GM19395 (cell line): Measurements from ENCODE around the gene LRRC18.

Experiments used
- ATAC-seq: cut with Tn5 transposase; IDR thresholded peaks from one replicate; pipeline ENCODE4 v1.9.1; 2021; ENCODE audit warnings: mild to moderate bottlenecking, moderate library complexity; ENCODE audit not compliant: unreplicated experiment

The LRRC18 gene

DNA sequence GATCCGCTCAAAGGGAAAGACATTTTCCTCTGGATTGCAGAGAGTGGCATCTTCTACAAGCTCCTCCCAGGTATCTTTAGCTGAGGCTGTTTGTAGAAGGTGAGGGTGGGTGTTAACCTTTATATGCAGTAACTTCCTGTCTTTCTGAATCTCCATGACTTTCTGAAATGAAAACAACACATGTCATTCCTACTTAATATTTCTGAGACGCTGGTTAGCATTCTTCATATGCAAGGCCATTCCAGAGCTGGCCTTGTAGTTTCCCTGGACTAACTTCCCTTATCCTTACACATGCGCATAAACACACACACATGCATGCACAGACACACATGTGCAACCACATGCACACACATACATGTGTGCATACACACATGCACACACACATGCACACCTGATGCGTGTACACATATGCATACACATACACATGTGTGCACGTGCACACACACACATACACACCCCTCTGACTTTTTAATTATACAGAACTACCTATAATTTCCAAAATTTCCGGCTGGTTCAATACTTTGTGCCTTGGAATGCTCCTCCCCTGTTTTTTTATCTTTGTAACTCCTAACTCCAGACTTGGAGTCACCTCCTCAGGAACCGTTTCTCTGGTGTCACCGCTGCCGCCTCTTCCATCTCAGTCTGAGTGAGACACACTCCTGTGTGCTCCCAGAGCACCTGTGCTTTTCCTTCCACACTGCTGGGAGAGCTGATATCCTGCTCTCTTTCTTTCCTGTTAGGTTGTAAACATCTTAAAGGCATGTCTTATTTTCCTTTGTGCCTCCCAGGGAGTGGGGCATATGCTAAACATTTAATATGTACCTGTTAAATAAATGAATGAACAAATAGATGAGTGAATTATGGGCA is 55.2 kb downstream of the LRRC18 start:
- no peak for ATAC-seq

DNA sequence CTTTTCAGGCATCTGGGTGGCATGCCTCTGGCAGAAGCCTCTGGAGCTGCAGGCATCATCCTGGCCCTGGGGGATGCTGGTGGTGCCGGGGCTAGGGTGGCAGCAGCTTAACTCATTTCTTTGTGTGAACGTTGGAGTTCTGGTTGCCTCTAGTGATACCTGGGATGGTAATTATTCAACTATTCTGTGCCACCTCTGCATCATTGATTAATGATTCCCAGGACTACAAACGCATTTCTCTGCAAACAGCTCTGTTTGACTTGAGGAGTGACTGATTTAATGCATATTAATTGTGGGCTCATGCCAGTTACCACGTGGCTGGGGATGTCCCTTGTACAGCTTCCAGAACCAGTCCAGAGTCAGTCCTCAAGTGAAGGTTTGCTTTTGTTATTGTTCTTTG is 55.9 kb downstream of the LRRC18 start:
- no peak for ATAC-seq

DNA sequence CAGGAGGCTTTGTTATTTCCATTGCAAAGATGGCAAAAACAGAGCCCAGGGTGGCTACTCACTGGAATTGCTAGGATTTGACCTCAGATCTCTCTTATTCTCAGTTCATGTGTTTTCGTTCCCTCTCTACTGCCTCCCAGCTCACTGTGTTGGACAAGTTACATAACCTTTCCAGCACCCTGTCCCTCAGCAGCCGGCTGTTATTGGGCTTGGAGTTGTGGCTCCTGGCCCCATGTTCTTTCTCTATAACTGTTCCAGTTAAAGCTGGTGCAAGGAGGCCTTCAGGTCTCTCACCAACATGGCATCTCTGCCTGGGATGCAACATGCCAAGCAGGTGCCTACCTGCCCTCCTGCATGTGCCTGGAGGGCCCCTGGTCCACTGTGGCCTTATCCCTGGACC is 56.8 kb downstream of the LRRC18 start:
- no peak for ATAC-seq

DNA sequence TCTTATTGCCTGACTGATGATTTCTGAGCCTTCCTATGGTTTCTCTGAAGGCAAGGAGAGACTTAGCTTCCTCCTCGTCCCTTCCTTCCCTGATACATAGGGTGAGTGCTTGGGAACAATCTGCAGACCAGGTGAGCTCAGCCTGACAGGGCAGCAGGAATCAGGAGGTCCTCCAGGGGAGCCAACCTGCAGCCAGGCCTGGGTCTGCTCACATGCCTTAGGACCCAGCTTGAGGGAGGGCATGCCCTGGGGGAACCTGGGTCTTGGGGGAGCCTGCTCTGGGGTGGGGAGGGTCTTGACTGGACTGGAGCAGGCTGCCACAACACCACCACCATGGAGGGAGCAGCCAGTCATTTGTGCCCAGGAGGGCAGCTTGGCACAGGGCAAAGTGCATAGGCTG is 57.7 kb downstream of the LRRC18 start:
- no peak for ATAC-seq

DNA sequence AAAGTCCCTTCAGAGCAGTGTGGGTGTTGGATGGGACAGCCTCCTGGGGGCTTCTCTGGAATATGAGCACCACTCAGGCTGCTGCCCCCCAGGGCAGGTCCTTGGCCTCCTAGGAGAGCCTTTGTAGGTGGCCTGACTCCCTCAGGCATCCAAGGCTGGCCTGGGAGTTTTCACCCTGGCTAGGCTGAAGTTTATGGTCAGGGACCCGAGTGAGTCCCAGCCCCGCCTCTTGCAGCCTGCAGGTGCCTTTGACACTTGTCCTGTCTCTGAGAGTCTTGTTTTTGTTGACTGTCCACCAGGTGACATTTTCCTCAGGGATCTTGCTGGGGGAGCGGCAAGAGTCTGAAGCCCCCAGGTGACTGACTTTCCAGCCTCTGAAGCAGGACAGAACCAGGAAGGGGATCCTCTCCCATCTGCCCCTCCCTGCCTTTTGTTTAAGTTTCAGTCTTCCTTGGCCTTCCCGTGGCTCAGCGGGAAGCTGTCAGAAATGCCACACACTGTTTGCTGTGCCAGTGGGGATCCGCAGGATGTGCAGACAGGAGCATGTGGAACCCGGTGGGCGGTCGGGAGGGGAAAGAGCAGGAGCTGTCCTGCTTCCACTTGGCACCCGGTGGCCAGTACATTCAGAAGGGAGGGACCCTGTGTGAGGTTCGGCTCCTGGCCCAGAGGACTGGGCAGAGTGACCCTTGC is 59.5 kb downstream of the LRRC18 start:
- ATAC-seq, result no peak

DNA sequence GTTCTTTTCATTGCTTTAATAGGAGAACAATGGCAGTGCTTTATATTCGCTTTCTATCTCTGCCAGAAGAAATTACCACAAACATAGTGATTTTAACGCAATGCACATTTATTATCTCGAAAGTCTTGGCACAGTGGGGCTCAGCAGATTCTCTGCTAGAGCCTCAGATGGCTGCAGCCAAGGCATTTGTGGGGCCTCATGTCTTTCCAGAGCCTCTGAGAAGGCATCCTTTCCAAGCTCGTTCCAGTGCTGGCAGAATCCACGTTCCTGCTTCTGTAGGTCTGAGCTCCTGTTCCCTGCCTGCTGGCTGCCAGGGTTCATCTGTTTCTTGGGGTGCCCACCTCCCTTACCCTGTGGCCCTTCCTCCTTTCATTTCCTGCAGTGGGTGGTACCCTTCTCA is 60.2 kb downstream of the LRRC18 start:
- no peak for ATAC-seq

DNA sequence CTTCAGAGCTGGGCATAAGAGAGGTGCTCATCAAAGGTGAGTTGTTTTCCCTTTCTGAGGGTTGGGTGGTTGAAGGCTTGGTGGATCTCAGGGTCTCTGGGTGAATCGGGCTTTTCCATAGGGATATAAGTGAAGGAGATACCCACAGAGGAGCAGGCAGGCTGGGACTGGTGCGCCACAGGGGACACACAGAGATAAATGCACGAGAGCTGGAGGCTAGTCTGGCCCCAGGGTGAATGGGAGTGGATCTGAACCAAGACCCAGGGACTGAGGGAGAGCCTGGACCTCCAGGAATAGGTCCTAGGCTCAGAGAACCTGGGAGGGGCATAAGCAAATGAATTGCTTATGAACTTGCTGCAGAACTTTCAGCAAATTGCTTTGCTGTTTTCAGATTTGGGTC is 61.5 kb downstream of the LRRC18 start:
- no peak for ATAC-seq

DNA sequence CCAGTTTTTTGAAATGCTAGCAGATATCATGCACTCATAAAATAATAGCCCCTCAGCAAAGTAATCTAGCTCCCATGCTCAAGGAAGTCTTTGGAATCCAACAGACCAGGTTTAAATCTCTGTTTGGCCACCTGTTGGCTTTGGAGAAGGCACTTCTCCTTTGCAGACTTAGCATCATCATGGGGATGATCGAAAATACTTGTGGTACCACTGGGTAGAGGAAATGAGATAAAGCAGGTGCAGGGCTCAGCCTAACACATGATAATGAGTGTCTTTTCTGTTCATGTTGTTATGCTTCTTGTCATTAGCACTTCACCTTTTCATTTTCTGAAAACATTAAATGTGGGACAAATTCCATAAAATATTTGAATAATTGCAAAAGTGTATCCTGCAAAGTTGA is 67.4 kb downstream of the LRRC18 start:
- ATAC-seq, result no peak
